Natural killer cell (primary cell): ENCODE measurements around the gene AKAP1. TPM values are rescaled to one million over a fixed set of nuclear protein-coding genes. Genes with fewer than 3 reads are reported as not detected.

Experiments used
- ATAC-seq, 3 donors: fragments of 150-1000 bp in 2 of 3; fragments of 200-7000 bp in 1 of 3; cut with Tn5 transposase; 1 replicate in 1 of 3; 2 replicates in 2 of 3; pipeline ENCODE4 v1.10.0; 2021; ENCODE audit warnings: mild to moderate bottlenecking in 2 of 3, moderate library complexity in 2 of 3
- DNase-seq, 2 donors: peaks; one replicate each; pipeline versions ENCODE4 v3.0.0 to v3.0.0-alpha.2; 2013 to 2021; ENCODE audit warnings: mixed read lengths in 1 of 2
- H3K27ac ChIP-seq: one replicate; pipeline ENCODE4 v1.5.1; 2013; ENCODE audit warnings: mild to moderate bottlenecking, low read length
- H3K27me3 ChIP-seq: one replicate; pipeline ENCODE4 v1.6.1; 2013; ENCODE audit warnings: low read length; ENCODE audit not compliant: control insufficient read depth, insufficient read depth
- H3K36me3 ChIP-seq: one replicate; pipeline ENCODE4 v1.6.1; 2013; ENCODE audit warnings: low read length; ENCODE audit not compliant: control insufficient read depth, insufficient read depth
- H3K4me1 ChIP-seq: one replicate; pipeline ENCODE4 v1.6.1; 2013; ENCODE audit warnings: low read length; ENCODE audit not compliant: control insufficient read depth, insufficient read depth
- H3K4me3 ChIP-seq: one replicate; pipeline ENCODE4 v1.5.1; 2013; ENCODE audit warnings: low read length
- H3K9me3 ChIP-seq: one replicate; pipeline ENCODE4 v1.6.1; 2013; ENCODE audit warnings: low read length; ENCODE audit not compliant: control insufficient read depth, insufficient read depth
- H3K27ac Mint-ChIP-seq, 2 donors: one replicate each; pipeline ENCODE4 v1.8.0; 2022; ENCODE audit warnings: mild to moderate bottlenecking in 2 of 2, mixed read lengths in 2 of 2, moderate library complexity in 1 of 2
- H3K27me3 Mint-ChIP-seq, 2 donors: one replicate each; pipeline ENCODE4 v1.8.0; 2022; ENCODE audit warnings: low read depth in 2 of 2, mixed read lengths in 2 of 2
- H3K36me3 Mint-ChIP-seq: one replicate; pipeline ENCODE4 v1.8.0; 2022; ENCODE audit warnings: mixed read lengths
- H3K4me1 Mint-ChIP-seq, 2 donors: one replicate each; pipeline ENCODE4 v1.8.0; 2022; ENCODE audit warnings: mixed read lengths in 2 of 2
- H3K4me3 Mint-ChIP-seq: one replicate; pipeline ENCODE4 v1.8.0; 2022; ENCODE audit warnings: mild to moderate bottlenecking, moderate library complexity, mixed read lengths
- H3K9me3 Mint-ChIP-seq, 2 donors: one replicate each; pipeline ENCODE4 v1.8.0; 2022; ENCODE audit warnings: mixed read lengths in 2 of 2
- CTCF ChIP-seq: fragments of 200-600 bp; IDR thresholded peaks from one replicate; pipeline ENCODE4 v1.8.0; 2022; ENCODE audit warnings: antibody characterized with exemption
- WGBS: methylation state at CpG from one replicate; pipeline ENCODE4 v1.1.7; 2013; ENCODE audit warnings: missing lambda C conversion rate; ENCODE audit not compliant: insufficient coverage; 5-methylcytosine and 5-hydroxymethylcytosine counted together
- intact Hi-C: fragments of 100-400 bp; cut with micrococcal nuclease; formaldehyde crosslinking; loops from one replicate; pipeline ENCODE4 v1.14.2; 2022
- total RNA-seq, 4 donors: library from RNA; stranded (reverse); fragments of 120-200 nt in 1 of 4; gene quantifications; one replicate each; pipeline versions ENCODE4 v1.2.3 to v1.2.4, GENCODE V29; 2013 to 2022

AKAP1 gene
- total RNA-seq, 3 donors from 2014 or later (not counting 1 experiment from before 2014, with no cell fraction given), result 9.8 to 15.8 (median 11.4) TPM

GRCh38 chr17:57166803-57167202 lies 81.8 kb downstream of the AKAP1 start:
- Mint-ChIP-seq H3K4me1 (no peaks in the 10 kb centered on the region), H3K36me3 (no peaks in the 10 kb centered on the region), H3K27ac (no peak overlapping the region), H3K4me3 (no peak overlapping the region), H3K9me3 (no peaks in the 10 kb centered on the region), H3K27me3 (peaks cover 11 to 23% of the 10 kb centered on the region in 2 donors)
- TF ChIP-seq CTCF, result no peak
- Histone ChIP-seq H3K27ac (no peak overlapping the region), H3K9me3 (no peaks in the 10 kb centered on the region), H3K4me1 (no peaks in the 10 kb centered on the region), H3K36me3 (no peaks in the 10 kb centered on the region), H3K27me3 (no peaks in the 10 kb centered on the region), H3K4me3 (no peak overlapping the region)
- 84% methylated on average over 8 of the region's 9 CpGs for WGBS
- ATAC-seq (no peak), DNase-seq (no peak)
- intact Hi-C loops, result no loop called here

- no peaks in the 10 kb centered on the region for H3K9me3 Mint-ChIP-seq
- no peak for TF ChIP-seq CTCF
- WGBS, result no CpG with 5 or more reads among the region's 2 CpGs
- no peak overlapping the region for H3K27ac ChIP-seq
- ATAC-seq (no peak), DNase-seq (no peak)
- H3K4me3 ChIP-seq, result no peak overlapping the region
- H3K9me3 ChIP-seq, result no peaks in the 10 kb centered on the region
- H3K27me3 Mint-ChIP-seq, result peaks cover 11 to 28% of the 10 kb centered on the region in 2 donors
- no peaks in the 10 kb centered on the region for H3K36me3 Mint-ChIP-seq
- H3K27me3 ChIP-seq, result no peaks in the 10 kb centered on the region
- no peaks in the 10 kb centered on the region for H3K4me1 Mint-ChIP-seq
- H3K4me3 Mint-ChIP-seq, result no peak overlapping the region
- H3K36me3 ChIP-seq, result no peaks in the 10 kb centered on the region
- intact Hi-C loops, result no loop called here
- no peak overlapping the region for H3K27ac Mint-ChIP-seq
- H3K4me1 ChIP-seq, result no peaks in the 10 kb centered on the region
Measured at GRCh38 chr17:57168695-57169094, 83.6 kb downstream of the AKAP1 start.

GRCh38 chr17:57170866-57171265 lies 85.8 kb downstream of the AKAP1 start:
- Mint-ChIP-seq H3K36me3 (no peaks in the 10 kb centered on the region), H3K4me3 (no peak overlapping the region), H3K4me1 (no peaks in the 10 kb centered on the region), H3K27ac (no peak overlapping the region), H3K27me3 (peaks cover 17 to 39% of the 10 kb centered on the region in 2 donors), H3K9me3 (no peaks in the 10 kb centered on the region)
- TF ChIP-seq CTCF, result no peak
- no peaks in the 10 kb centered on the region for H3K9me3 ChIP-seq
- intact Hi-C loops, result no loop called here
- ATAC-seq (no peak), DNase-seq (no peak)
- H3K4me3 ChIP-seq, result no peak overlapping the region
- no peak overlapping the region for H3K27ac ChIP-seq
- WGBS, result 64% methylated on average over 4 of the region's 4 CpGs
- no peaks in the 10 kb centered on the region for H3K4me1 ChIP-seq
- no peaks in the 10 kb centered on the region for H3K27me3 ChIP-seq
- no peaks in the 10 kb centered on the region for H3K36me3 ChIP-seq

Other genes with a start within 250 kb of the AKAP1 start
- gene TRIM25, start 171.2 kb upstream of the AKAP1 start, total RNA-seq, result 100 to 1,000 TPM in 1 of 3 donors, 10 to 100 TPM in 2; 50.4 to 100 (median 74.5) TPM
- 10 to 100 TPM; 18.6 to 23.8 (median 20.6) TPM for gene COIL, start 124.2 kb upstream of the AKAP1 start, total RNA-seq
- gene SCPEP1, start 107.1 kb upstream of the AKAP1 start, total RNA-seq, result 10 to 100 TPM; 28.7 to 37.2 (median 35.3) TPM
- 100 to 1,000 TPM in 1 of 3 donors, 10 to 100 TPM in 2; 95.5 to 145 (median 96.8) TPM for gene MSI2, start 171.3 kb downstream of the AKAP1 start, total RNA-seq